Suprapubic skin (tissue), 3 donors: ENCODE data around the gene ANKRD29.

Source experiments
- CTCF ChIP-seq, 2 donors: fragments of 200-600 bp in 1 of 2; fragments of 450-650 bp in 1 of 2; sonication (generic) in 1 of 2; IDR thresholded peaks; one replicate each; pipeline ENCODE4 v1.5.1; 2016 to 2019; ENCODE audit warnings: antibody characterized with exemption in 2 of 2, mild to moderate bottlenecking in 1 of 2, moderate library complexity in 1 of 2
- POLR2AphosphoS5 ChIP-seq, 3 donors: sonication (generic); formaldehyde crosslinking; IDR thresholded peaks; one replicate each; pipeline ENCODE4 v1.6.1; 2017; ENCODE audit warnings: antibody characterized with exemption in 3 of 3

- TF ChIP-seq POLR2AphosphoS5 (IDR thresholded peaks at IDR 0.05) (no peak), CTCF (IDR thresholded peaks at IDR 0.05) (no peak)
Measured at GRCh38 chr18:23701544-23702064, 38.9 kb upstream of the ANKRD29 start.
